ENCODE measurements around the gene IFFO2. TPM values are rescaled to one million over a fixed set of nuclear protein-coding genes. Genes with fewer than 3 reads are reported as not detected.

IFFO2 gene
- total and polyA plus RNA-seq, 2 of the 8 experiments (the other 6 are each of a cell fraction or from before 2014, with no cell fraction given) = 6.6 to 10.4 TPM

DNA sequence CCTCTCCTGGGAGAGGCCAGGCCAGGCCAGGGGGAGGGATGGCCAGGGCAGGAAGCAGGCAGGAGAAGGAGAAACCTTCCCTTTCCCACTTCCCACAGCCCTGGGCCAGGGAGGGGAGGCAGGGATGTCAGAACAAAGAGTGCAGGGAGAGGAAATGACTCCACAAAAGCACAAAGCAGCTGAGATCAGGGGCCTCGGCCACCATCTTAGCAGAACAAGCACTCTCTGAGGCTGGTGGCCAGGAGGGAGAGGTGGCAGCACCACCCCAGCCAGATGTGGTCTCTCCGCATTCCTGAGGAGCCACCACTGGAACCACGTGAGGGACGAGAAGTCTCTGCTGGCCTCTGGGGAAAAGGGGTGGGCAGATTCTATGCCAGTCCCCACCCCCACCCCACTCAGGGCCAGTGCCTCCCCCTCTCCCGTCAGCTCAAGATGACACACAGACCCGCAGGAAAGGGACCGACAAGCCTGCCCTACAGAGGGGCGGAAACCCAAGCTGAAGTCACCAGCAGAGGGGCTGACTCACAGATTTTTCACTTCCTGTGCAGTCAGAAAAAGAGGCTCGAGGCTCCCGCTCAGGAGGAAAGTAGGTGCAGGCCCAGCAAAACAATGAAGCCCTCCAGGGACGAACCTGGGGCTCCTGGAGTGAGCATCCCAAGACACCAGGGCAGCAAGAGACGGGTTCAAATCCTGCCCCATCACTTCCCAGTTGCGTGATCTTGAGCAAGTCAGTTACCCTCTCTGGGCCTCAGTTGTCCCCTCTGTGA is 30.0 kb downstream of the IFFO2 start (continued):
- TF ChIP-seq SUZ12 (IDR thresholded peaks at IDR 0.05; ENCODE audit: low read length) (no peak), SP2 (IDR thresholded peaks at IDR 0.05; ENCODE audit: low read length) (no peak), CHD2 (IDR thresholded peaks at IDR 0.05; ENCODE audit: low read length) (no peak), SP4 (IDR thresholded peaks at IDR 0.05; ENCODE audit: low read length) (no peak), SP1 (IDR thresholded peaks at IDR 0.05; ENCODE audit: low read depth, low read length) (no peak), PHF8 (conservative IDR thresholded peaks at IDR 0.05; ENCODE audit: low read depth, low read length) (no peak)
